ENCODE data around the gene JMJD1C.

DNA sequence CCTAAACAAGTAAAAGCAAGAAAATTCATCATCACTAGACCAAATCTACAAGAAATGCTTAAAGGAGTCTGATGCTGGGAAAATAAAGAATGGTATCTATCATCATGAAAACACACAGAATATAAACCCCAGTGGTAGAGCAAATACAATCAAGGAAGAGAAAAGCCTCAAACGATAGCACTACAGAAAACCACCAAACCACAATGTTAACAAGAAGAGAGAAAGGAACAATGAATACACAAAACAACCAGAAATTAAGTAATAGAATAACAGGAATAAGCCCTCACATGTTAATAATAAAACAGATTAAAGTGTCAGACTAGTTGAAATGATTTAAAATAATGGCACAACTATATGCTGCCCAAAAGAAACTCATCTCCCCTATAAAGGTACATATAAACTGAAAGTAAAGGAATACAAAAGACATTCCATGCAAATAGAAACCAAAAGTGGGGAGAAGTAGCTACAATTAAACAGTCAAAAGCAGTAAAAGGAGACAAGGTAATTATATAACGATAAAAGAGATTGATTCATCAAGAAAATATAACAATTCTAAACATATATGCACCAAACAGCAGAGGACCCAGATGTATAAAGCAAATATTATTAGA lies 77.3 kb downstream of the JMJD1C start:
- TF ChIP-seq, protein P1, sequence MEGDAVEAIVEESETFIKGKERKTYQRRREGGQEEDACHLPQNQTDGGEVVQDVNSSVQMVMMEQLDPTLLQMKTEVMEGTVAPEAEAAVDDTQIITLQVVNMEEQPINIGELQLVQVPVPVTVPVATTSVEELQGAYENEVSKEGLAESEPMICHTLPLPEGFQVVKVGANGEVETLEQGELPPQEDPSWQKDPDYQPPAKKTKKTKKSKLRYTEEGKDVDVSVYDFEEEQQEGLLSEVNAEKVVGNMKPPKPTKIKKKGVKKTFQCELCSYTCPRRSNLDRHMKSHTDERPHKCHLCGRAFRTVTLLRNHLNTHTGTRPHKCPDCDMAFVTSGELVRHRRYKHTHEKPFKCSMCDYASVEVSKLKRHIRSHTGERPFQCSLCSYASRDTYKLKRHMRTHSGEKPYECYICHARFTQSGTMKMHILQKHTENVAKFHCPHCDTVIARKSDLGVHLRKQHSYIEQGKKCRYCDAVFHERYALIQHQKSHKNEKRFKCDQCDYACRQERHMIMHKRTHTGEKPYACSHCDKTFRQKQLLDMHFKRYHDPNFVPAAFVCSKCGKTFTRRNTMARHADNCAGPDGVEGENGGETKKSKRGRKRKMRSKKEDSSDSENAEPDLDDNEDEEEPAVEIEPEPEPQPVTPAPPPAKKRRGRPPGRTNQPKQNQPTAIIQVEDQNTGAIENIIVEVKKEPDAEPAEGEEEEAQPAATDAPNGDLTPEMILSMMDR (IDR thresholded peaks at IDR 0.05): no peak
- TF ChIP-seq POLR2AphosphoS5 (IDR thresholded peaks at IDR 0.05; ENCODE audit: insufficient read depth in 1 of 2, low read depth in 1 of 2) (no peak), POLR2A (IDR thresholded peaks at IDR 0.05) (no peak)
